ENCODE results near the gene CDON.

CDON gene

GRCh38 chr11:125944350-125945010, 118.2 kb downstream of the CDON start:
- H3K27ac ChIP-seq (ENCODE audit: low read depth, low read length, severe bottlenecking), result no peak overlapping the region
- no peaks in the 10 kb centered on the region for H3K4me1 ChIP-seq (ENCODE audit: control insufficient read depth, insufficient read depth, low read length, poor library complexity, severe bottlenecking)
- WGBS, 2 experiments (ENCODE audit: insufficient coverage in 2 of 2), result 82 to 84% methylated on average over 8 to 12 of the region's 13 CpGs
- no peaks in the 10 kb centered on the region for H3K36me3 ChIP-seq (ENCODE audit: control insufficient read depth, insufficient read depth, low read length)
- no peaks in the 10 kb centered on the region for H3K9me3 ChIP-seq (ENCODE audit: control insufficient read depth, low read length)
- no peak overlapping the region for H3K4me3 ChIP-seq (ENCODE audit: extremely low read depth, insufficient read depth, low read length, poor library complexity, severe bottlenecking)

- Histone ChIP-seq H3K36me3 (ENCODE audit: control insufficient read depth, insufficient read depth, low read length) (no peaks in the 10 kb centered on the region), H3K9me3 (ENCODE audit: control insufficient read depth, low read length) (no peaks in the 10 kb centered on the region), H3K4me1 (ENCODE audit: control insufficient read depth, insufficient read depth, low read length, poor library complexity, severe bottlenecking) (no peaks in the 10 kb centered on the region), H3K27ac (ENCODE audit: low read depth, low read length, severe bottlenecking) (no peak overlapping the region), H3K4me3 (ENCODE audit: extremely low read depth, insufficient read depth, low read length, poor library complexity, severe bottlenecking) (no peak overlapping the region)
- WGBS, 2 experiments (ENCODE audit: insufficient coverage in 2 of 2), result 78 to 93% methylated on average over 4 to 9 of the region's 9 CpGs
Measured at GRCh38 chr11:125943661-125944349, 118.9 kb downstream of the CDON start.

GRCh38 chr11:125942771-125943428, 119.8 kb downstream of the CDON start:
- Histone ChIP-seq H3K4me1 (ENCODE audit: control insufficient read depth, insufficient read depth, low read length, poor library complexity, severe bottlenecking) (no peaks in the 10 kb centered on the region), H3K27ac (ENCODE audit: low read depth, low read length, severe bottlenecking) (no peak overlapping the region), H3K36me3 (ENCODE audit: control insufficient read depth, insufficient read depth, low read length) (no peaks in the 10 kb centered on the region), H3K9me3 (ENCODE audit: control insufficient read depth, low read length) (no peaks in the 10 kb centered on the region), H3K4me3 (ENCODE audit: extremely low read depth, insufficient read depth, low read length, poor library complexity, severe bottlenecking) (no peak overlapping the region)
- 89 to 94% methylated on average over 9 to 12 of the region's 12 CpGs for WGBS, 2 experiments (ENCODE audit: insufficient coverage in 2 of 2)

- Histone ChIP-seq H3K36me3 (ENCODE audit: control insufficient read depth, insufficient read depth, low read length) (no peaks in the 10 kb centered on the region), H3K27ac (ENCODE audit: low read depth, low read length, severe bottlenecking) (no peak overlapping the region), H3K9me3 (ENCODE audit: control insufficient read depth, low read length) (no peaks in the 10 kb centered on the region), H3K4me1 (ENCODE audit: control insufficient read depth, insufficient read depth, low read length, poor library complexity, severe bottlenecking) (no peaks in the 10 kb centered on the region), H3K4me3 (ENCODE audit: extremely low read depth, insufficient read depth, low read length, poor library complexity, severe bottlenecking) (no peak overlapping the region)
- WGBS, 2 experiments (ENCODE audit: insufficient coverage in 2 of 2), result 42 to 43% methylated on average over 19 to 20 of the region's 20 CpGs
Measured at GRCh38 chr11:125941619-125942611, 120.8 kb downstream of the CDON start.

GRCh38 chr11:125941267-125941618, 121.4 kb downstream of the CDON start:
- Histone ChIP-seq H3K36me3 (ENCODE audit: control insufficient read depth, insufficient read depth, low read length) (no peaks in the 10 kb centered on the region), H3K9me3 (ENCODE audit: control insufficient read depth, low read length) (no peaks in the 10 kb centered on the region), H3K4me1 (ENCODE audit: control insufficient read depth, insufficient read depth, low read length, poor library complexity, severe bottlenecking) (no peaks in the 10 kb centered on the region), H3K27ac (ENCODE audit: low read depth, low read length, severe bottlenecking) (no peak overlapping the region), H3K4me3 (ENCODE audit: extremely low read depth, insufficient read depth, low read length, poor library complexity, severe bottlenecking) (no peak overlapping the region)
- WGBS, 2 experiments (ENCODE audit: insufficient coverage in 2 of 2), result 89 to 98% methylated on average over 4 of the region's 4 CpGs

GRCh38 chr11:125940145-125940544, 122.5 kb downstream of the CDON start:
- no peak overlapping the region for H3K27ac ChIP-seq (ENCODE audit: low read depth, low read length, severe bottlenecking)
- no peaks in the 10 kb centered on the region for H3K4me1 ChIP-seq (ENCODE audit: control insufficient read depth, insufficient read depth, low read length, poor library complexity, severe bottlenecking)
- H3K4me3 ChIP-seq (ENCODE audit: extremely low read depth, insufficient read depth, low read length, poor library complexity, severe bottlenecking), result no peak overlapping the region
- no peaks in the 10 kb centered on the region for H3K9me3 ChIP-seq (ENCODE audit: control insufficient read depth, low read length)
- WGBS, 2 experiments (ENCODE audit: insufficient coverage in 2 of 2), result 86 to 98% methylated on average over 3 to 4 of the region's 4 CpGs
- H3K36me3 ChIP-seq (ENCODE audit: control insufficient read depth, insufficient read depth, low read length), result no peaks in the 10 kb centered on the region

GRCh38 chr11:125939081-125939521, 123.6 kb downstream of the CDON start:
- Histone ChIP-seq H3K4me1 (ENCODE audit: control insufficient read depth, insufficient read depth, low read length, poor library complexity, severe bottlenecking) (no peaks in the 10 kb centered on the region), H3K9me3 (ENCODE audit: control insufficient read depth, low read length) (no peaks in the 10 kb centered on the region), H3K36me3 (ENCODE audit: control insufficient read depth, insufficient read depth, low read length) (no peaks in the 10 kb centered on the region), H3K27ac (ENCODE audit: low read depth, low read length, severe bottlenecking) (no peak overlapping the region), H3K4me3 (ENCODE audit: extremely low read depth, insufficient read depth, low read length, poor library complexity, severe bottlenecking) (no peak overlapping the region)
- WGBS, 2 experiments (ENCODE audit: insufficient coverage in 2 of 2), result 80% methylated on average over 1 of the region's 4 CpGs; no CpG with 5 or more reads in 1 of the 2 experiments

- Histone ChIP-seq H3K9me3 (ENCODE audit: control insufficient read depth, low read length) (no peaks in the 10 kb centered on the region), H3K4me1 (ENCODE audit: control insufficient read depth, insufficient read depth, low read length, poor library complexity, severe bottlenecking) (no peaks in the 10 kb centered on the region)
- 85 to 96% methylated on average over 4 to 5 of the region's 5 CpGs for WGBS, 2 experiments (ENCODE audit: insufficient coverage in 2 of 2)
Measured at GRCh38 chr11:125938418-125938817, 124.2 kb downstream of the CDON start.

GRCh38 chr11:125935618-125936199, 127.0 kb downstream of the CDON start:
- Histone ChIP-seq H3K4me3 (ENCODE audit: extremely low read depth, insufficient read depth, low read length, poor library complexity, severe bottlenecking) (no peak overlapping the region), H3K27ac (ENCODE audit: low read depth, low read length, severe bottlenecking) (no peak overlapping the region), H3K4me1 (ENCODE audit: control insufficient read depth, insufficient read depth, low read length, poor library complexity, severe bottlenecking) (no peaks in the 10 kb centered on the region), H3K9me3 (ENCODE audit: control insufficient read depth, low read length) (no peaks in the 10 kb centered on the region), H3K36me3 (ENCODE audit: control insufficient read depth, insufficient read depth, low read length) (no peaks in the 10 kb centered on the region)
- WGBS, 2 experiments (ENCODE audit: insufficient coverage in 2 of 2), result 88 to 89% methylated on average over 12 of the region's 12 CpGs

More at GRCh38 chr11:125938418-125938817, 124.2 kb downstream of the CDON start:
- Histone ChIP-seq H3K27ac (ENCODE audit: low read depth, low read length, severe bottlenecking) (no peak overlapping the region), H3K36me3 (ENCODE audit: control insufficient read depth, insufficient read depth, low read length) (no peaks in the 10 kb centered on the region), H3K4me3 (ENCODE audit: extremely low read depth, insufficient read depth, low read length, poor library complexity, severe bottlenecking) (no peak overlapping the region)

- no peaks in the 10 kb centered on the region for H3K9me3 ChIP-seq (ENCODE audit: control insufficient read depth, low read length)
- H3K4me3 ChIP-seq (ENCODE audit: extremely low read depth, insufficient read depth, low read length, poor library complexity, severe bottlenecking), result no peak overlapping the region
- WGBS, 2 experiments (ENCODE audit: insufficient coverage in 2 of 2), result 88 to 96% methylated on average over 2 of the region's 2 CpGs
- H3K4me1 ChIP-seq (ENCODE audit: control insufficient read depth, insufficient read depth, low read length, poor library complexity, severe bottlenecking), result no peaks in the 10 kb centered on the region
- no peaks in the 10 kb centered on the region for H3K36me3 ChIP-seq (ENCODE audit: control insufficient read depth, insufficient read depth, low read length)
- H3K27ac ChIP-seq (ENCODE audit: low read depth, low read length, severe bottlenecking), result no peak overlapping the region
Measured at GRCh38 chr11:125935056-125935455, 127.6 kb downstream of the CDON start.

Data from mesodermal cell (in vitro differentiated cells).